GF-D8 (cell line): ENCODE results near the gene FAM131C.
A peak's percentile ranks its signal among the peaks of the same experiment; 100 is the strongest.
"Not testable (repeated sequence)": the region's sequence is repeated elsewhere in the genome, so short reads cannot be mapped to it uniquely, and the experiment has no call there.

Source experiments
- DNase-seq: peaks from one replicate; lab custom pipeline; 2025; lab: John Stamatoyannopoulos, UW

FAM131C gene

GRCh38 chr1:16058394-16059120, 14.9 kb downstream of the FAM131C start:
- DNase-seq: not testable (repeated sequence)

GRCh38 chr1:16057314-16057915, 16.0 kb downstream of the FAM131C start:
- DNase-seq: not testable (repeated sequence)

GRCh38 chr1:16056521-16056912, 16.9 kb downstream of the FAM131C start:
- DNase-seq: not testable (repeated sequence)

- DNase-seq: peak; percentile 14
Measured at GRCh38 chr1:16055613-16056520, 17.6 kb downstream of the FAM131C start.

DNA sequence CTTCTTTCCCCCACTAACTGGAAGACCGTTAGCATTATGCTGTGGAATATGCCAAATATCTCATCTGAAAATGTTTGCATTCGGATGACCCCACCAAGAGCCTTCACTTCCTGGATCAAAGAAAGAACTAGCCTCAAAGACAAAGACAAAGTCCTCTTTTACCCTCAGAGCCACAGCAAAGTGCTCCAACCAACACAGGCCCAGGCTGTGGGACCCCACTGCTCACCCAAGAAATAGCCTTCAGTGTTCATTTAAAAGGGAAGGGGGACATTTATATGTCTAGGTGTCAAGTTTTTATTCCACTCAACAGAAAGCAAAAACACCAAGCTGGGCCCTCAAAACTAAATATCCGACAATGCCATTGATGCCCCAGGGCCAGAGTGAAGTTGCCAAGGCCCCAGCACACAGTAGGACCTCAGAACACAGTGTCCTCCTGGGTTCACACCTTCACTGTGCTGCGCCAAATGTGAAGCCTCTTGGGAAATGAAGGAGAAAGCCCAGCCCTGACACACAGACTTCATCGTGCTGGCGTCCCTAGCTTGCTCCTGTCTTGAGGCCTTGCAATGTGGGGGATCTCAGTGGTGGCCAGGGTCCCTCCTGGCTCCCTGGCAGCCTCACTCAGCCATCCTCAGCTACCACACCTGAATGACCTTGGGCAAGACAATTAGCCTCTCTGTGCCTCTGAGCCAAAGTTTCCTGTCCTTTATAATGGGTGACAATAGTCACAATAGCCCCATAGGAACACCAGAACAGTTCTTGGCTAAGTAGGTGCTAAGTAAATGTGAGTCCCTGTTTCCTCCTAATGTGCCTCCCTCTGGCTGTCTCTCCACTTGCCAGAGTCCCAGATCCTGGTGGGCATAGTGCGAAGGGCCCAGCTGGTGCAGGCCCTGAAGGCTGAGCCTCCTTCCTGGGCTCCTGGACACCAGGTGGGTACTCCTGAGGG, 18.6 kb downstream of the FAM131C start:
- no peak for DNase-seq

DNA sequence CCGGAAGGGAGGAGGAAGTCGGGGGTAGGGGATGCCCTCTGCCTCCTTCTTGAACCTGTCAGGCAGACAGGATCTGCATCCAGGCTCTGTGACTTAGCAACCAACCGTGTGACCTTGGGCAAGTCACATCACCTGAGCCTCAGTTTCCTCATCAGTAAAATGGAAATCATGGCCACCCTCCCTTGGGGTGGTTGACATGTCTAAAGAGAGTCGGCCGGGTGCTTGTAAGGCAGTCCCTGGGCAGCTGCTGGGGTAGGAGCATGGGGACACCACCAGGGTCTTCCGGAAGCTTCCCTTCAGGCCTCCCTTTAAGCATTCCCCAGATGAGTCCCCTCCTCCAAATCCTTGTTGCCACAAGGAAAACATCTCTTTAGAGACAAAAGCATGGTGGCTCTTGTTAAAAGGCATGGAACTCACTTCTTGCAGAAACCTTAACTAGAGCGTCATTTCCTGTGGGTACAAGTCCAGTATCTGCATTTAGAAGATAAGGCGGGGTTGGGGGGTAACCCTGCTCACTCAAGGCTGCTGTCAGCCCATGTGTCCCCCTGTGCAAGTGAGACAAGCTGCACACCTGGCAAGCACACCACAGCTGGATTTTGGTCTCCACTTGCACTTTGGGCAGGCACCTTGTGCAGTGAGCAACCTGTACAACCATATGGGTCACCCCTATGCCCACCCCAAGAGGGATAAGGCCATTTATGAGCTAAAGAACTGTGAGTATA, 19.5 kb downstream of the FAM131C start:
- DNase-seq: peak; percentile 22

DNA sequence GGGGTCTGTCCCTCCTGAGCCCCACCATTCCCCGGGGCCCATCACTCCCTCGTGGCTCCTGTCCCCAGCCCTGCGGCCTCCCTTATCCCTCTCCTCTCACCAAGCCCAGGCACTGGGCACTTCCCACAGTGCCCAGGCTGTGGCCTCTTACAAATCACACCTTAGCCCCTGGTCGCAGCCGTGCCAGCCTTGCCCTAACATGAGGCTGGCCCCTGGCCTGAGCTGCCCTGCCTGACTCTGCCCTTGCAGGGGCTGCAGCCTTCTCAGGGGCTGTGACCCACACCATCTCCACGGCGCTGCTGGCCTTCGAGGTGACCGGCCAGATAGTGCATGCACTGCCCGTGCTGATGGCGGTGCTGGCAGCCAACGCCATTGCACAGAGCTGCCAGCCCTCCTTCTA, 21.5 kb downstream of the FAM131C start:
- DNase-seq: not testable (repeated sequence)

- DNase-seq: no peak
Measured at GRCh38 chr1:16051039-16051438, 22.4 kb downstream of the FAM131C start.

DNA sequence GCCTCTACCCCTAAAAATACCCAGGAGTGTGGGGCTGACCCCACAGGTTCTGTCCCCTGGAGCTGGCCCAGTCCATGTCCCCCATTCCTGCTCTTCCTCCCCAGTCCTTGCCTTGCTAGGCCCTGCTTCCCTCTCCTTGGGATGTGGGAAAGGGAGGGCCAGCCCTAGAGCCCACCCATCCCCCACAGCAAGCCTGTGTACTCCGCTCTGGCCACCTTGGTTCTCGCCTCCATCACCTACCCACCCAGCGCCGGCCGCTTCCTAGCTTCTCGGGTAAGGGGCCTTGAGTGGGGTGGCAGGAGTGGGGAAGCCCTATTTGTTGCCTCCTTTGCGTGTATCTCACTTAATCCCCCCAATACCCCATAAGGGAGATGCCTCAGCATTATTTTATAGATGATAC, 23.1 kb downstream of the FAM131C start:
- DNase-seq: no peak

DNA sequence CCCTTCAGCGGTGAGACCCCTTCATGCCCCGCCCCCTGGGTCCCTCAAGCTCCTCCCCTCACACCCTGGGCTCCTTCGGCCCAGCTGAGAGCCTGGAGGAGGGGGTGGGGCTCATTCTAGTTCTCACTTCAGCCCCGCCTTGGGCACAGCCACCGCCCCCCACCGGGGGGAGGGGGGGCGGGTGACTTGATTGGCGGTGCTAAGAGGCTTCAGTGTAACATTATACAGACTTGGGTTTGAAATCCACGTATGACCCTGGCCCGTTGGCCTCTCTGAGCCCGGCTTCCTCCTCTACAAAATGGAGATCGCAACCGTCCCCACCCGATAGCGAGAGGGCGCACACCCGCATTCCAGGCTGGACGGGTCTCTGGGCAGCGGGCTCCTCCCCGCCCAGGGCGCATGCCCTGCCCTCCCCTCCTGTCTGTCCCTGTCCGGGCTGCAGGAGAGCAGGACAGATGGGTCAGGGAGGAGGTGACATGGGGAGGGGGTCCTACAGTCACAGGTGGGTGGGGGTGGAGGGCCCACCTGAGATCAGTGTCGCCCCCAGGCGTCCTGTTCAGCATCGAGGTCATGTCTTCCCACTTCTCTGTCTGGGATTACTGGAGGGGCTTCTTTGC, 24.8 kb downstream of the FAM131C start:
- no peak for DNase-seq

DNA sequence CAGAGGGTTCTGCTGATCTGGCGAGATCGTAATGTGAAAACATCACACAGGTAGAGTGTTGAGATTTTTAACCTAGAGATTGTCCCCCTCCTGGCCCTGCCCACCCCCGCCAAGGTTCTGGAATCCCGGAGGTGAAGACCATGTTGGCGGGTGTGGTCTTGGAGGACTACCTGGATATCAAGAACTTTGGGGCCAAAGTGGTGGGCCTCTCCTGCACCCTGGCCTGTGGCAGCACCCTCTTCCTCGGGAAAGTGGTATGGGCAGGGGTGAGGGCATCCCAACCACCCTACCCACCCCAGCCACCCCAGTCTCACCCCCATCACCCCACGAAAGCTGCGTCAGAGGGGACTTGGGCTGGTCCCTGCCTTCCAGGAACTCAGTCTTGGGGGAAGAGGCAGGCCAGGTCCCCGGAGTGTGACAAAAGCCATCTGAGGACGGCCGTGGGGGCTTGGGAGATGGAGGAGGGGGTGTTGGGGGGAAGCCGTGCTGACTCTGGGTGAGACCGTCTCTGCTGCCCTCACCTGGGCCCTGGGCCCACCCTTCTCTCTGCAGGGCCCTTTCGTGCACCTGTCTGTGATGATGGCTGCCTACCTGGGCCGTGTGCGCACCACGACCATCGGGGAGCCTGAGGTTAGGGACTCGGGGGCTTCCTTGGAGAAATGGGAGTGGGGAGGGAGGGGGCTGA, 25.5 kb downstream of the FAM131C start:
- DNase-seq: no peak

DNA sequence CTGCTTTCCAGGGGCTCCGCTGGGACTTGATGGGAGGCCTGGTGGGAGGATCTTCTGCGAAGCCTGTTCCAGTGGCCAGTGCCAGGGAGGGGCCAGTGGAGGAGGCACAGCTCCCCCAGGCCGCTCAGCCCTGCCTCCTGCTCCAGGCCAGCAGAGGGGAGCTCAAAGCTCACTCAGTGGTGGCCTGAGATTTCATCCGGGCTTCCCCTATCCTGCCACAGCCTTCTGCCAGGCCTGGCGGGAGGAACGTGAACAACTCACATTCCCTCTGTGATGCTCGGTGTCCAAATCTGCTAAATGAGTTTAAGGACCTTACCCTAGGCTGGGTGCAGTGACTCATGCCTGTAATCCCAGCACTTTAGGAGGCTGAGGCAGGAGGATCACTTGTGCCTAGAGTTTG, 26.6 kb downstream of the FAM131C start:
- DNase-seq: no peak

DNA sequence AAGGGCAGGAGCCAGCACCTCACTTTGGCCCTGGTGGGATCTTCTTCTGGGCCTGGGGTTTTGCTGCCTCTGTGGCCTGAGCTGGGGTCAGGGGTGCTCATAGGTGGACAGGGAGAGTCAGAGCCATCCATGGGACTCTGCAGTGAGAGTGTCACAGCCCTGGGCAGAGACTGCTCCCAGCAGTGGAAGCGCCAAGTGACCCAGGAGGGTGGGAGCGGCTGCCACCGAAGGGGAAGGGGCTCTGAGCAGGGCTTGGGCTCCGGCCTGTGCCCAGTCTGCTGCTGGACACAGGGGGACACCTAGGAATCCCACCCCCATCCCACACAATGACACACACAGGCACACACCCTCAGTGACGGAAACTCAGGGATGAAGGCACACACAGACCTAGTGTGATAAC, 29.5 kb downstream of the FAM131C start:
- DNase-seq: no peak

DNA sequence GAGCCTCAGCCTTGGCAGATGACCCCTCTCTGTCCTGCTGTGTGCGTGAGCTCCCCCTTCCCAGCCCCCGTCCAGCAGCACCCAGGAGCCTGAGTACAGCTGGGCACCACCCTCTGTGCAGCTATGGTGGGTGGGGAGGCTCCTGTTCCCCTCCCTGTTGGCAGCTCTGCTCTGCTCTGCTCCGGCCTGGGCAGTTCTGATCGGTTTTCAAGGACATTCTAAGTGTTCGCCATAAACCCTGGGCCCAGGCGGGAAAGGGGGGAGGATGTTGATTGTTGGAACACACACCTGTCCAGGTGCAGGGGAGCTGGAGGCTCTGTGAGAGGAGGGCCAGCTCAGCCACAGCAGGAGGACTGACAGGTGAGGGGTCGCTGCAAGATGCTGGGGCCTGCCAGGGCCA, 29.9 kb downstream of the FAM131C start, which contains the start of gene CLCNKB:
TSS of gene CLCNKB (plus strand) at position 262 of the 400 bp plus-strand sequence. CDS start 711 bp downstream, outside the sequence.
- no peak for DNase-seq

DNA sequence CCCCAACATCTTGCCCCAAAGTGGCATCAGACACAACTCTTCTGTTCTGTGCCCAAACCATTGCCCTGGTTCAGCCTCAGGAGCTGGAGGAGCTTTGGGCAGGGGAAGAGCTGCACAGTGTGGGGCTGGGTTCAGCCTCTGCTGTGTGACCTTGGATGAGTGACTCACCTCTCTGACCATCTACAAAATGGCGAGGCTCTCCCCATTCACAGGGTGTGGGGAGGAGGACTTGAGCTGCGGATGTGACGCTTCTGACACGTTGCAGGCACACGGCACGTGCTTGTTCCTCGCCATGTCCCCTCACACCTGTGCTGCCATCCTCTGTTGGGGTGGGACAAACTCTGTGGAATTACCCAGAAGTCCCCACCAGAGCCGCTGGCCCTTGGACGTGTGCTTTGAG, 30.8 kb downstream of the FAM131C start:
- DNase-seq: not testable (repeated sequence)

GRCh38 chr1:16042096-16042495, 31.4 kb downstream of the FAM131C start:
- DNase-seq: no peak

DNA sequence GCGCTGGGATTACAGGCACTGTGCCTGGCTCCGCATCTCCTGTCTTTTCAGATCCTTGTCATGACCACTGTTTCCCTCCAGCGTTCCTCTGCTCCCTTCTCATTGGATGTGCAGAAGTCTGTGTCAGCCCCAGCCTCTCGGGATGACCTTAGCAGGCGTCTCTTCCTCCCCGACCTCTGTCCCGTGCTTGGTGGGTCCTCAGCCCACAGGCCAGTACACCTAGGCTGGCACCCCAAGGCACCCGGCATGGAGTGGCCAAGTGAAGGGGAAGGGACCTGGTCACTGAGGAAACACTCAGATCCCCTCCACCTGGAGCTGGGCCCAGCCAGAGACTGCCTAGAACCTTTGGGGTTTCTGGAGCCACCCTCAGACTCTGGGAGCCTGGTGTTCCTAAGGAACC, 32.3 kb downstream of the FAM131C start:
- no peak for DNase-seq

GRCh38 chr1:16039871-16040270, 33.6 kb downstream of the FAM131C start:
- not testable (repeated sequence) for DNase-seq

- DNase-seq: no peak
Measured at GRCh38 chr1:16038620-16038912, 34.9 kb downstream of the FAM131C start.

GRCh38 chr1:16036461-16036860, 37.0 kb downstream of the FAM131C start:
- not testable (repeated sequence) for DNase-seq
